ENCODE data around the gene ZNF516.
"Not testable (repeated sequence)": the region's sequence is repeated elsewhere in the genome, so short reads cannot be mapped to it uniquely, and the experiment has no call there.

Gene ZNF516

GRCh38 chr18:76495006-76495370 is at the start of gene ZNF516:
TSS of gene ZNF516 (minus strand) at chr18:76495242. CDS start at chr18:76443054, 52,188 bp downstream.
- TF ChIP-seq CTCF (conservative IDR thresholded peaks at IDR 0.05; ENCODE audit: low read length) = no peak
- peak within 1 kb of the TSS; percentile 86 for H3K4me3 ChIP-seq (ENCODE audit: low read length)
- DNase-seq (ENCODE audit: low read depth) = no peak

GRCh38 chr18:76538846-76539245 is 43.8 kb upstream of the ZNF516 start:
- TF ChIP-seq CTCF (conservative IDR thresholded peaks at IDR 0.05; ENCODE audit: low read length) = no peak
- DNase-seq (ENCODE audit: low read depth) = no peak
- no peak overlapping the region for H3K4me3 ChIP-seq (ENCODE audit: low read length)

GRCh38 chr18:76537621-76538020 is 42.6 kb upstream of the ZNF516 start:
- DNase-seq (ENCODE audit: low read depth) = no peak
- no peak overlapping the region for H3K4me3 ChIP-seq (ENCODE audit: low read length)
- no peak for TF ChIP-seq CTCF (conservative IDR thresholded peaks at IDR 0.05; ENCODE audit: low read length)

- H3K4me3 ChIP-seq (ENCODE audit: low read length); DNase-seq (ENCODE audit: low read depth): not testable (repeated sequence)
Observed at GRCh38 chr18:76536593-76536992, 41.6 kb upstream of the ZNF516 start.

GRCh38 chr18:76532875-76533274 is 37.8 kb upstream of the ZNF516 start:
- TF ChIP-seq CTCF (conservative IDR thresholded peaks at IDR 0.05; ENCODE audit: low read length) = no peak
- DNase-seq (ENCODE audit: low read depth) = no peak
- H3K4me3 ChIP-seq (ENCODE audit: low read length) = no peak overlapping the region

GRCh38 chr18:76530846-76531245 is 35.8 kb upstream of the ZNF516 start:
- H3K4me3 ChIP-seq (ENCODE audit: low read length) = no peak overlapping the region
- no peak for TF ChIP-seq CTCF (conservative IDR thresholded peaks at IDR 0.05; ENCODE audit: low read length)
- DNase-seq (ENCODE audit: low read depth) = no peak

GRCh38 chr18:76530391-76530790 is 35.3 kb upstream of the ZNF516 start:
- H3K4me3 ChIP-seq (ENCODE audit: low read length) = no peak overlapping the region
- DNase-seq (ENCODE audit: low read depth) = no peak
- TF ChIP-seq CTCF (conservative IDR thresholded peaks at IDR 0.05; ENCODE audit: low read length) = no peak

- no peak for TF ChIP-seq CTCF (conservative IDR thresholded peaks at IDR 0.05; ENCODE audit: low read length)
- no peak for DNase-seq (ENCODE audit: low read depth)
- peak overlapping the region; percentile 64 for H3K4me3 ChIP-seq (ENCODE audit: low read length)
Observed at GRCh38 chr18:76529433-76529811, 34.4 kb upstream of the ZNF516 start.
